ENCODE data around the gene MRPS5. TPM values are rescaled to one million over a fixed set of nuclear protein-coding genes. Genes with fewer than 3 reads are reported as not detected.
"Not testable (repeated sequence)": the region's sequence is repeated elsewhere in the genome, so short reads cannot be mapped to it uniquely, and the experiment has no call there.

The MRPS5 gene
- total RNA-seq, 1 experiment from 2014 or later: 44.8 TPM

- DNase-seq (ENCODE audit: low read depth): no peak
Observed at GRCh38 chr2:95047629-95048510, 73.7 kb downstream of the MRPS5 start.

GRCh38 chr2:95046371-95047112 is 75.1 kb downstream of the MRPS5 start:
- no peak for DNase-seq (ENCODE audit: low read depth)

GRCh38 chr2:95044601-95045000 is 77.0 kb downstream of the MRPS5 start:
- no peak for DNase-seq (ENCODE audit: low read depth)

GRCh38 chr2:95043300-95044093 is 78.1 kb downstream of the MRPS5 start:
- peak; percentile 86 for DNase-seq (ENCODE audit: low read depth)

GRCh38 chr2:95042472-95043271 is 78.9 kb downstream of the MRPS5 start:
- peak; percentile 45 for DNase-seq (ENCODE audit: low read depth)

GRCh38 chr2:95041824-95042442 is 79.7 kb downstream of the MRPS5 start:
- DNase-seq (ENCODE audit: low read depth): no peak

GRCh38 chr2:95041060-95041823 is 80.4 kb downstream of the MRPS5 start:
- DNase-seq (ENCODE audit: low read depth): no peak

- DNase-seq (ENCODE audit: low read depth): no peak
Observed at GRCh38 chr2:95040426-95040825, 81.2 kb downstream of the MRPS5 start.

GRCh38 chr2:95039978-95040377 is 81.6 kb downstream of the MRPS5 start:
- DNase-seq (ENCODE audit: low read depth): no peak

- no peak for DNase-seq (ENCODE audit: low read depth)
Observed at GRCh38 chr2:95039363-95039762, 82.2 kb downstream of the MRPS5 start.

- no peak for DNase-seq (ENCODE audit: low read depth)
Observed at GRCh38 chr2:95038635-95039298, 82.8 kb downstream of the MRPS5 start.

- not testable (repeated sequence) for DNase-seq (ENCODE audit: low read depth)
Observed at GRCh38 chr2:95037841-95038585, 83.6 kb downstream of the MRPS5 start.

GRCh38 chr2:95037384-95037839 is 84.2 kb downstream of the MRPS5 start:
- DNase-seq (ENCODE audit: low read depth): no peak

GRCh38 chr2:95036596-95037383 is 84.8 kb downstream of the MRPS5 start:
- no peak for DNase-seq (ENCODE audit: low read depth)
